A549 treated with AZD2906 at 1 μM for 4 hours (cell line): ENCODE results near the gene SMG1. TPM values are rescaled to one million over a fixed set of nuclear protein-coding genes. Genes with fewer than 3 reads are reported as not detected.

Experiments used
- total RNA-seq: library from RNA; stranded (reverse); fragments of 200-300 nt; extraction: Qiagen RNA extraction; gene quantifications from 5 replicates; pipeline ENCODE4 v1.2.3, GENCODE V29; 2022

The SMG1 gene
- total RNA-seq, result 14.4 to 21.4 TPM (median 19.2 TPM) in 5 replicates

GRCh38 chr16:18925986-18926865, at the start of gene SMG1:
TSS of gene SMG1 (minus strand) at chr16:18926408. CDS start at chr16:18926041, 367 bp downstream.

GRCh38 chr16:18801145-18801972, 124.8 kb downstream of the SMG1 start, which contains the start of gene ARL6IP1:
TSS of gene ARL6IP1 (minus strand) at chr16:18801549. CDS start at chr16:18801466, 83 bp downstream.

GRCh38 chr16:18789850-18790706, 136.1 kb downstream of the SMG1 start, which contains the start of gene RPS15A:
TSS of gene RPS15A (minus strand) at chr16:18790334. CDS start at chr16:18789113, 1,221 bp downstream.

Other genes with a start within 250 kb of the SMG1 start
- gene RPS15A, start 136.1 kb downstream of the SMG1 start, total RNA-seq, result 2,282 to 2,472 TPM (median 2,344 TPM) in 5 replicates
- gene ARL6IP1, start 124.9 kb downstream of the SMG1 start, total RNA-seq, result 248 to 478 TPM (median 272 TPM) in 5 replicates
- 5.3 to 6.6 TPM (median 5.6 TPM) in 5 replicates for gene TMC7, start 57.5 kb upstream of the SMG1 start, total RNA-seq
- gene COQ7, start 141.2 kb upstream of the SMG1 start, total RNA-seq, result 22.6 to 26.4 TPM (median 23.4 TPM) in 5 replicates
- 12.8 to 15.9 TPM (median 15.6 TPM) in 5 replicates for gene ITPRIPL2, start 187.6 kb upstream of the SMG1 start, total RNA-seq
- 10.1 to 12.1 TPM (median 11.8 TPM) in 5 replicates for gene SYT17, start 241.8 kb upstream of the SMG1 start, total RNA-seq